PC-3 (cell line): Measurements from ENCODE around the gene PRRX1. TPM values are rescaled to one million over a fixed set of nuclear protein-coding genes. Genes with fewer than 3 reads are reported as not detected.

ENCODE experiments used
- ATAC-seq: fragments of 200-7000 bp; cut with Tn5 transposase; 2 replicates; pipeline ENCODE4 v1.9.1; 2020; ENCODE audit warnings: mild to moderate bottlenecking, moderate library complexity
- BruUV-seq: library from RNA; stranded (reverse); fragments of 400-500 nt; replicated peaks from 2 replicates; lab custom pipeline; 2021; lab: Mats Ljungman, UMichigan
- CTCF ChIA-PET: fragments of 300-600 bp; sonication (Branson Sonifier 250); formaldehyde crosslinking; loops from one replicate; lab custom pipeline; 2022; ENCODE audit warnings: antibody characterized with exemption; lab: Charles Lee
- POLR2A ChIA-PET: fragments of 300-600 bp; sonication (Branson Sonifier 250); formaldehyde crosslinking; loops from one replicate; lab custom pipeline; 2022; ENCODE audit warnings: antibody characterized with exemption; ENCODE audit not compliant: unreplicated experiment; lab: Charles Lee
- DNase-seq: peaks from one replicate; pipeline ENCODE4 v3.0.0-alpha.2; 2015
- H2AFZ ChIP-seq: fragments of 300-600 bp; sonication (generic); 2 replicates; pipeline ENCODE4 v1.6.0; 2016; ENCODE audit warnings: antibody characterized with exemption, low read length
- H3F3A ChIP-seq: fragments of 300-600 bp; sonication (generic); one replicate; pipeline ENCODE4 v1.6.0; 2017; ENCODE audit warnings: antibody characterized with exemption, low read length, control low read depth, mild to moderate bottlenecking; ENCODE audit not compliant: unreplicated experiment
- H3K27ac ChIP-seq: fragments of 300-600 bp; sonication (generic); 2 replicates; pipeline ENCODE4 v1.5.1; 2016; ENCODE audit warnings: mild to moderate bottlenecking, low read length
- H3K27me3 ChIP-seq: fragments of 300-600 bp; sonication (generic); 2 replicates; pipeline ENCODE4 v1.6.1; 2016; ENCODE audit warnings: low read length, mixed read lengths
- H3K36me3 ChIP-seq: fragments of 300-600 bp; sonication (generic); 2 replicates; pipeline ENCODE4 v1.6.1; 2016; ENCODE audit warnings: low read depth, mixed run types, low read length, mixed read lengths
- H3K4me1 ChIP-seq: fragments of 300-600 bp; sonication (generic); 2 replicates; pipeline ENCODE4 v1.5.1; 2016; ENCODE audit warnings: low read length; ENCODE audit not compliant: insufficient read depth
- H3K4me2 ChIP-seq: fragments of 300-600 bp; sonication (generic); 2 replicates; pipeline ENCODE4 v1.6.0; 2016; ENCODE audit warnings: low read length
- H3K4me3 ChIP-seq: fragments of 300-600 bp; sonication (generic); 2 replicates; pipeline ENCODE4 v1.5.1; 2016; ENCODE audit warnings: mild to moderate bottlenecking, low read length, mixed read lengths
- H3K79me2 ChIP-seq: fragments of 300-600 bp; sonication (generic); 2 replicates; pipeline ENCODE4 v1.6.1; 2017; ENCODE audit warnings: low read length, mixed read lengths
- H3K9ac ChIP-seq: fragments of 300-600 bp; sonication (generic); 2 replicates; pipeline ENCODE4 v1.6.0; 2016; ENCODE audit warnings: mild to moderate bottlenecking, low read length
- H3K9me2 ChIP-seq: fragments of 300-600 bp; sonication (generic); replicated peaks from 2 replicates; pipeline ENCODE4 v1.6.1; 2016; ENCODE audit warnings: mixed run types, low read length, mixed read lengths
- H3K9me3 ChIP-seq: fragments of 300-600 bp; sonication (generic); 2 replicates; pipeline ENCODE4 v1.6.1; 2016; ENCODE audit warnings: low read length, mixed read lengths
- H4K20me1 ChIP-seq: fragments of 300-600 bp; sonication (generic); 2 replicates; pipeline ENCODE4 v1.6.1; 2016; ENCODE audit warnings: low read length, mixed read lengths
- EZH2 ChIP-seq: fragments of 300-600 bp; sonication (generic); IDR thresholded peaks from one replicate; pipeline ENCODE4 v1.6.1; 2017; ENCODE audit warnings: antibody characterized with exemption, mild to moderate bottlenecking, low read length; ENCODE audit not compliant: unreplicated experiment
- EZH2phosphoT487 ChIP-seq: fragments of 300-600 bp; sonication (generic); IDR thresholded peaks from 2 replicates; pipeline ENCODE4 v1.6.1; 2018; ENCODE audit warnings: mild to moderate bottlenecking, antibody characterized with exemption, low read length, borderline replicate concordance
- intact Hi-C: fragments of 100-400 bp; cut with micrococcal nuclease; formaldehyde crosslinking; loops from 2 replicates; pipeline ENCODE4 v1.9.0; 2023
- total RNA-seq: library from RNA; depleted of rRNA; stranded (reverse); fragments of >200 nt; gene quantifications from 2 replicates; pipeline ENCODE4 v1.2.3, GENCODE V29; 2014
- TF ChIP-seq, protein P1 (sequence below): fragments of 300-600 bp; sonication (generic); conservative IDR thresholded peaks from 2 replicates; pipeline ENCODE4 v1.5.1; 2017; ENCODE audit warnings: antibody characterized with exemption, low read depth, mild to moderate bottlenecking, low read length

Gene PRRX1
- total RNA-seq, 1 experiment from 2014 or later = not detected

DNA sequence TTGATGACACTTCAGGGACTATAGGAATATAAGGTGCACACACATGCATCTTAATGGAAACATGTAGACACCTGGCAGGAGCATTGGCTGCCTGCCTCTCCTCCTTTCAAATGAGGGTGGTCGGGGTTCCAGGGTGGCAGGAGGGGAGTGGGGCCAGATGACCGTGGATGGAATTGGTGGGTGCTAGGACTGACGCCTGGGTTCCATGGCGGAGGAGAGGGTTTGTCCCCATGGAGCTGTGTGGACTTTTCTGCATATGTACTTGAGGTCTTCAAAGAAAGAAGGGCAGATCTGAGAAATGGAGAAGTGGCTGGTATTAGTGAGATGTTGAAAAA, 7.7 kb downstream of the PRRX1 start:
- Histone ChIP-seq H3K9ac (no peak overlapping the region), H3K9me3 (no peaks in the 10 kb centered on the region), H3K4me1 (no peaks in the 10 kb centered on the region), H3K79me2 (no peaks in the 10 kb centered on the region), H2AFZ (no peak overlapping the region), H3K36me3 (no peaks in the 10 kb centered on the region), H3K4me2 (no peak overlapping the region), H4K20me1 (no peaks in the 10 kb centered on the region), H3K9me2 (no peaks in the 10 kb centered on the region), H3K27me3 (peaks cover 52% of the 10 kb centered on the region), H3K4me3 (no peak overlapping the region), H3K27ac (no peak overlapping the region), H3F3A (no peaks in the 10 kb centered on the region)
- no peak for DNase-seq
- POLR2A ChIA-PET = no interaction called here
- TF ChIP-seq, protein P1, sequence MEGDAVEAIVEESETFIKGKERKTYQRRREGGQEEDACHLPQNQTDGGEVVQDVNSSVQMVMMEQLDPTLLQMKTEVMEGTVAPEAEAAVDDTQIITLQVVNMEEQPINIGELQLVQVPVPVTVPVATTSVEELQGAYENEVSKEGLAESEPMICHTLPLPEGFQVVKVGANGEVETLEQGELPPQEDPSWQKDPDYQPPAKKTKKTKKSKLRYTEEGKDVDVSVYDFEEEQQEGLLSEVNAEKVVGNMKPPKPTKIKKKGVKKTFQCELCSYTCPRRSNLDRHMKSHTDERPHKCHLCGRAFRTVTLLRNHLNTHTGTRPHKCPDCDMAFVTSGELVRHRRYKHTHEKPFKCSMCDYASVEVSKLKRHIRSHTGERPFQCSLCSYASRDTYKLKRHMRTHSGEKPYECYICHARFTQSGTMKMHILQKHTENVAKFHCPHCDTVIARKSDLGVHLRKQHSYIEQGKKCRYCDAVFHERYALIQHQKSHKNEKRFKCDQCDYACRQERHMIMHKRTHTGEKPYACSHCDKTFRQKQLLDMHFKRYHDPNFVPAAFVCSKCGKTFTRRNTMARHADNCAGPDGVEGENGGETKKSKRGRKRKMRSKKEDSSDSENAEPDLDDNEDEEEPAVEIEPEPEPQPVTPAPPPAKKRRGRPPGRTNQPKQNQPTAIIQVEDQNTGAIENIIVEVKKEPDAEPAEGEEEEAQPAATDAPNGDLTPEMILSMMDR = no peak
- TF ChIP-seq EZH2phosphoT487 (no peak), EZH2 (no peak)
- CTCF ChIA-PET = no interaction called here
- BruUV-seq = no TSS peak
- no peak for ATAC-seq
- intact Hi-C loops = no loop called here

DNA sequence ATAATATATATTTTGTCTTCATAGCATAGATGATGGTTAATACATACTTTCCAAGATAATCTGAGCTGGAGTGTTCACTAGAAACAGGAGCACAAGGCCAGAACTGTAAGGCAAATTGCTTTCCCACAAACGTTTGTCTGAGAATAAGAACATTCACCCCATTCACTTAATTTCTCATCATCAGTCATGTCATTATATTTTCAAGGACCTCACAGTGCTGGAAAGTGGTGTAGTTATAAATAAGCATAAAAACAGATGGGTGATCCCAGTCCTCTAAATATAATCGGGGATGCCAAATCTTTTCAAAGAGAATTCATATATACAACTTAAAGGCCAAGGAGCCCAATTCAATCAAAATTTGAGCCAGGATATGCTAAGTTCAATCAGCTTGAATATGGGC, 8.4 kb downstream of the PRRX1 start:
- POLR2A ChIA-PET = no interaction called here
- Histone ChIP-seq H3K4me2 (no peak overlapping the region), H3K9ac (no peak overlapping the region), H3K27me3 (peaks cover 52% of the 10 kb centered on the region), H4K20me1 (no peaks in the 10 kb centered on the region), H3K79me2 (no peaks in the 10 kb centered on the region), H3K27ac (no peak overlapping the region), H3K4me3 (no peak overlapping the region), H3K4me1 (no peaks in the 10 kb centered on the region), H3K9me3 (no peaks in the 10 kb centered on the region), H3F3A (no peaks in the 10 kb centered on the region), H3K9me2 (no peaks in the 10 kb centered on the region), H2AFZ (no peak overlapping the region), H3K36me3 (no peaks in the 10 kb centered on the region)
- no peak for DNase-seq
- CTCF ChIA-PET = no interaction called here
- ATAC-seq = no peak
- BruUV-seq = no TSS peak
- no peak for TF ChIP-seq EZH2
- TF ChIP-seq, protein P1 = no peak
- TF ChIP-seq EZH2phosphoT487 = no peak
- intact Hi-C loops = no loop called here

DNA sequence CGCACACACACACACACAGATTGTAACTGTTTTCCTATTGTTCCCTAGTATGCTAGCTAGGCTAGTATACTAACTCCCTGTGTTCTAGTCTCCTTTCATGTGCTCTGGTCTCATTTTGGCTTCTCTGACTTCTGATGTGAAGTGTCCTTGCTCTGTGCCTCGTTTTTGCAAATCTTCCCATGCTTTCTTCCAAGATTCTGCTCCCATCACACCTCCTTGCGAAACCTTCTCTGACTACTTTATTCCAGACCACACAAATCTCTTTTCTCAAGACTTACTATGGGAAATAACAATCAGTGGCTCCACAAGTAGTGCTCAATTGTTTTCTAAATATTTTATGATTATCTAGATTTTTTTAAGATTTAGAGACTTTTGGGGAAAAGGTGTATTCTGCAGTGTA, 10.3 kb downstream of the PRRX1 start:
- ATAC-seq = no peak
- TF ChIP-seq, protein P1 = no peak
- TF ChIP-seq EZH2 = no peak
- Histone ChIP-seq H3K4me1 (no peaks in the 10 kb centered on the region), H4K20me1 (no peaks in the 10 kb centered on the region), H3K9me2 (no peaks in the 10 kb centered on the region), H3K9me3 (no peaks in the 10 kb centered on the region), H3K4me3 (no peak overlapping the region), H3K27me3 (peaks cover 46% of the 10 kb centered on the region), H3K9ac (no peak overlapping the region), H3K79me2 (no peaks in the 10 kb centered on the region), H3K27ac (no peak overlapping the region), H3K4me2 (no peak overlapping the region), H3F3A (no peaks in the 10 kb centered on the region), H2AFZ (no peak overlapping the region), H3K36me3 (no peaks in the 10 kb centered on the region)
- ChIA-PET CTCF (no interaction called here), POLR2A (no interaction called here)
- no peak for DNase-seq
- BruUV-seq = no TSS peak
- intact Hi-C loops = no loop called here
